Astrocyte of the spinal cord (primary cell): ENCODE data around the gene CEP83.

ENCODE experiments used
- DNase-seq: peaks from one replicate; pipeline ENCODE4 v3.0.0; 2011; ENCODE audit warnings: low read depth, low spot score
- H3K4me3 ChIP-seq: 2 replicates; pipeline ENCODE4 v1.5.1; 2011; ENCODE audit warnings: low read depth, mild to moderate bottlenecking, low read length, moderate library complexity
- CTCF ChIP-seq: IDR thresholded peaks from 2 replicates; pipeline ENCODE4 v1.5.1; 2012; ENCODE audit warnings: low read depth, mild to moderate bottlenecking, low read length, inconsistent platforms
- in situ Hi-C: cut with HindIII; loops from 2 replicates; pipeline ENCODE4 v1.10.0; 2017; ENCODE audit warnings: low sequenced_read_pairs

CEP83 gene

GRCh38 chr12:94437303-94437702, 22.4 kb downstream of the CEP83 start:
- no peak for TF ChIP-seq CTCF
- H3K4me3 ChIP-seq, result no peak overlapping the region
- in situ Hi-C loops, result no loop called here
- no peak for DNase-seq

DNA sequence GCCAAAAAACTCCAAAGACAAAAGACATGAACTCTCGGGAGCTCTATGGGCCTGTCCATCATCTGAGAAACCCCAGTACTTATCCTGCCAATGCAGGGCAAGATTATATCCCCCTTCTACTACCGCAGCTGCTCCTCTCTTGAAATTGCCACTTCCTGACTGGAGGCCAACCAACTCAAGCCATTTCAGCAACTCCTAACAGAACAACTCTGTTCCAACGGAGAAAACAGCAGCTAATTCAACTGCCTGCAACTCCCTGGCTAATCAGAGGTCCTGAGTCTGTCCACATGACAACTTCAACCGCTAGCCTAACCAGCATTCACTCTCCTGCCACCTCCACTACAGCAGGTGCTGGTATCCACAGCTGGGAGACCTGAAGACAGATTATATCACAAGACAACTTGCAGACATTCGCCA, 24.1 kb downstream of the CEP83 start:
- in situ Hi-C loops, result no loop called here
- no peak for DNase-seq
- TF ChIP-seq CTCF, result no peak
- H3K4me3 ChIP-seq, result no peak overlapping the region

DNA sequence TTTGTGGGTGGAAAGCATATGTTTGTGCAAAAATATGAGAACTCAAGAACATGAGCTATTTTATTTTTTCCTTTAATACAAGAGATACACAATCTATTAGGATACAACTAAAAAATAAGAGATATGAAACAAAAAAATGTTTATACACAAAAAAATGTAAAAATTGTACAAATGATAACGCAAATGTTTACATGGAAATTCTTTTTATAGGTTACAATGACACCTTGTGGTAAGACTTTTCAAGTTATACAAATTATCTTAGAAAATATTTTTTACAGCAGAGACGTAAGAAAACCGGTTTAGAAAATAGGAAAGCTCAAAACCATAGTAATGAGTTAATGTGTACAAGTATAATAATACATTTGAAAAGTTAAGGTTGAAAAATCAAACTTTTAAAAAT, 25.5 kb downstream of the CEP83 start:
- no peak for DNase-seq
- no peak overlapping the region for H3K4me3 ChIP-seq
- TF ChIP-seq CTCF, result no peak
- in situ Hi-C loops, result no loop called here

GRCh38 chr12:94433744-94434143, 25.9 kb downstream of the CEP83 start:
- no peak overlapping the region for H3K4me3 ChIP-seq
- in situ Hi-C loops, result no loop called here
- no peak for TF ChIP-seq CTCF
- DNase-seq, result no peak

- no peak overlapping the region for H3K4me3 ChIP-seq
- no peak for DNase-seq
- TF ChIP-seq CTCF, result no peak
- in situ Hi-C loops, result no loop called here
Measured at GRCh38 chr12:94430304-94430703, 29.4 kb downstream of the CEP83 start.

DNA sequence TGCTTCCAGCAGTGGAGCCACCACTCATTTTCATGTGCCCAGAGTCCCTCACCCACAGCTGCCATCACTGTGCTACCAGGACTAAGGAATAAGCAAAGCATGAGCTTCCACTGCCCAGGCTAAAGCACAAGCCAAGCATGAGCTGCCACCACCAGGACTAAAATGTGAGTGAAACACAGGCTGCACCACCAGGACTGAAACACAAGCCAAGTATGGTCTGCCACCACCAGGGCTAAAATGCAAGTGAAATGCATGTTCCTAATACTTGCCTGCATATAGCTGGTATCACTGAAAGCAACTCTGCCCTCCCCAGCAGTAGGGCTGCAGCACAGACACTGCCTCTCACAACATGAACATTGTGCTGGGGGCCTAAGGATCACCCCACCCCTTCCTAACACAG, 30.0 kb downstream of the CEP83 start:
- TF ChIP-seq CTCF, result no peak
- in situ Hi-C loops, result no loop called here
- no peak overlapping the region for H3K4me3 ChIP-seq
- DNase-seq, result no peak

DNA sequence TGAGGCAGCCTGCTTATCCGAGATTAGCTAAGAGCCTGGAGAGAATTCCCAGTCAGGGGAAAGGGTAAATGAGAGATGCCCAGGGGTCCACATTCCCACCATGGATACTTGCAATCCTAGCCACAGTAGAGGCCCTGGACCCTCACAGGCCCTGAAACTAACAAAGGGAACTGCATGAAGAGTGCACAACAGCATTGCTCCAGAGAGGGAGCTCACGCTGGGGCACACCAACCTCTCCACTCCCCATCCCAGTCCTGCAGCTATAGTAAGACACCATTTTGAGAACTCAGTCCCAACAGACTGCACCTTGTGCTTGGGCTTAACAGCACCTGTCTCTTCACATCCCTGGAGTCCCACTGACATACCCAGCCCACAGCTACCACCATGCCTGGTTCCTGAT, 30.5 kb downstream of the CEP83 start:
- H3K4me3 ChIP-seq, result no peak overlapping the region
- in situ Hi-C loops, result no loop called here
- no peak for TF ChIP-seq CTCF
- DNase-seq, result no peak
